ENCODE measurements around the gene SPATS2L.

SPATS2L gene

GRCh38 chr2:200300638-200301314, 5.7 kb upstream of the SPATS2L start:
- Histone ChIP-seq H3K9me3 (replicated peaks; ENCODE audit: insufficient read depth, low read length) (no peaks in the 10 kb centered on the region), H3K27ac (ENCODE audit: low read length) (no peak overlapping the region), H3K4me1 (ENCODE audit: low read length) (peaks cover 10% of the 10 kb centered on the region), H3F3A (ENCODE audit: insufficient read depth, low read length) (0 out of 2 replicates have a peak, but pooled peaks cover 3% of the 10 kb centered on the region), H3K9ac (ENCODE audit: low read length) (no peak overlapping the region), H3K9me2 (replicated peaks; ENCODE audit: insufficient read depth, low read length) (no peaks in the 10 kb centered on the region), H3K79me2 (ENCODE audit: low read length) (no peaks in the 10 kb centered on the region), H2AFZ (ENCODE audit: low read length) (0 out of 2 replicates have a peak overlapping the region, but pooled peaks have one; percentile 21), H4K20me1 (ENCODE audit: insufficient read depth, low read length) (no peaks in the 10 kb centered on the region), H3K4me3 (ENCODE audit: low read length) (no peak overlapping the region), H3K36me3 (replicated peaks; ENCODE audit: insufficient read depth, low read length) (no peaks in the 10 kb centered on the region), H3K27me3 (replicated peaks; ENCODE audit: insufficient read depth, low read length) (no peaks in the 10 kb centered on the region), H3K4me2 (ENCODE audit: low read depth, low read length) (no peak overlapping the region)
- TF ChIP-seq CTCF (IDR thresholded peaks at IDR 0.05; ENCODE audit: low read length) = no peak
- TF ChIP-seq EZH2 (optimal IDR thresholded peaks at IDR 0.05; ENCODE audit: low read depth, low read length) = no peak
- no peak for TF ChIP-seq EZH2phosphoT487 (IDR thresholded peaks at IDR 0.05; ENCODE audit: low read length)
- DNase-seq = no peak

GRCh38 chr2:200301953-200302858, 4.3 kb upstream of the SPATS2L start:
- Histone ChIP-seq H3K9me2 (replicated peaks; ENCODE audit: insufficient read depth, low read length) (no peaks in the 10 kb centered on the region), H3K27ac (ENCODE audit: low read length) (no peak overlapping the region), H3K27me3 (replicated peaks; ENCODE audit: insufficient read depth, low read length) (no peaks in the 10 kb centered on the region), H3K9ac (ENCODE audit: low read length) (no peak overlapping the region), H3K36me3 (replicated peaks; ENCODE audit: insufficient read depth, low read length) (no peaks in the 10 kb centered on the region), H3K4me2 (ENCODE audit: low read depth, low read length) (no peak overlapping the region), H3K79me2 (ENCODE audit: low read length) (peaks cover 2% of the 10 kb centered on the region; the same call in 1 of the 2 replicates), H2AFZ (ENCODE audit: low read length) (no peak overlapping the region), H3K4me3 (ENCODE audit: low read length) (no peak overlapping the region), H4K20me1 (ENCODE audit: insufficient read depth, low read length) (no peaks in the 10 kb centered on the region), H3F3A (ENCODE audit: insufficient read depth, low read length) (peaks cover 8% of the 10 kb centered on the region; the same call in 1 of the 2 replicates), H3K4me1 (ENCODE audit: low read length) (peaks cover 10% of the 10 kb centered on the region), H3K9me3 (replicated peaks; ENCODE audit: insufficient read depth, low read length) (no peaks in the 10 kb centered on the region)
- TF ChIP-seq EZH2 (optimal IDR thresholded peaks at IDR 0.05; ENCODE audit: low read depth, low read length) (no peak), CTCF (IDR thresholded peaks at IDR 0.05; ENCODE audit: low read length) (no peak), EZH2phosphoT487 (IDR thresholded peaks at IDR 0.05; ENCODE audit: low read length) (no peak)
- no peak for DNase-seq

- Histone ChIP-seq H2AFZ (ENCODE audit: low read length) (no peak overlapping the region), H3K79me2 (ENCODE audit: low read length) (peaks cover 11% of the 10 kb centered on the region), H3K9me3 (replicated peaks; ENCODE audit: insufficient read depth, low read length) (no peaks in the 10 kb centered on the region), H3K9ac (ENCODE audit: low read length) (no peak overlapping the region), H3K27ac (ENCODE audit: low read length) (no peak overlapping the region), H3K4me2 (ENCODE audit: low read depth, low read length) (no peak overlapping the region), H4K20me1 (ENCODE audit: insufficient read depth, low read length) (no peaks in the 10 kb centered on the region), H3K9me2 (replicated peaks; ENCODE audit: insufficient read depth, low read length) (no peaks in the 10 kb centered on the region), H3K36me3 (replicated peaks; ENCODE audit: insufficient read depth, low read length) (no peaks in the 10 kb centered on the region), H3K27me3 (replicated peaks; ENCODE audit: insufficient read depth, low read length) (no peaks in the 10 kb centered on the region), H3K4me1 (ENCODE audit: low read length) (peaks cover 10% of the 10 kb centered on the region), H3K4me3 (ENCODE audit: low read length) (no peak overlapping the region), H3F3A (ENCODE audit: insufficient read depth, low read length) (peaks cover 11% of the 10 kb centered on the region)
- no peak for DNase-seq
- TF ChIP-seq CTCF (IDR thresholded peaks at IDR 0.05; ENCODE audit: low read length) (no peak), EZH2phosphoT487 (IDR thresholded peaks at IDR 0.05; ENCODE audit: low read length) (no peak), EZH2 (optimal IDR thresholded peaks at IDR 0.05; ENCODE audit: low read depth, low read length) (no peak)
Measured at GRCh38 chr2:200302940-200303727, 3.4 kb upstream of the SPATS2L start.

All from MM.1S (cell line).